Lower leg skin (tissue), 3 donors: Measurements from ENCODE around the gene SCYL1.

ENCODE experiments used
- CTCF ChIP-seq, 3 donors: fragments of 450-650 bp; IDR thresholded peaks; one replicate each; pipeline ENCODE4 v1.5.1; 2016; ENCODE audit warnings: antibody characterized with exemption in 3 of 3, mild to moderate bottlenecking in 3 of 3, moderate library complexity in 2 of 3
- POLR2A ChIP-seq, 2 donors: fragments of 450-650 bp; IDR thresholded peaks; one replicate each; pipeline ENCODE4 v1.6.1; 2016 to 2017; ENCODE audit warnings: antibody characterized with exemption in 2 of 2, mild to moderate bottlenecking in 1 of 2, moderate library complexity in 1 of 2

GRCh38 chr11:65485920-65486219 lies 39.0 kb upstream of the SCYL1 start:
- TF ChIP-seq CTCF (IDR thresholded peaks at IDR 0.05) (no peak), POLR2A (IDR thresholded peaks at IDR 0.05) (no peak)
